Measurements from ENCODE around the gene DNASE1L1. TPM values are rescaled to one million over a fixed set of nuclear protein-coding genes. Genes with fewer than 3 reads are reported as not detected.

The DNASE1L1 gene
- total RNA-seq, 4 donors from 2014 or later, result 33.4 to 47.3 (median 38.8) TPM

- no peak for TF ChIP-seq CTCF (IDR thresholded peaks at IDR 0.05)
- ATAC-seq (ENCODE audit: low FRiP score), result no peak
- no peak for DNase-seq (ENCODE audit: low spot score)
These were observed 33.1 kb upstream of the DNASE1L1 start for GRCh38 chrX:154441984-154442707.

GRCh38 chrX:154441564-154441963 lies 32.5 kb upstream of the DNASE1L1 start:
- TF ChIP-seq CTCF (IDR thresholded peaks at IDR 0.05), result no peak
- DNase-seq (ENCODE audit: low spot score) (no peak), ATAC-seq (ENCODE audit: low FRiP score) (no peak)

- TF ChIP-seq CTCF (IDR thresholded peaks at IDR 0.05), result no peak
- ATAC-seq (ENCODE audit: low FRiP score) (no peak), DNase-seq (ENCODE audit: low spot score) (no peak)
These were observed 31.7 kb upstream of the DNASE1L1 start for GRCh38 chrX:154440623-154441357.

- no peak for DNase-seq (ENCODE audit: low spot score)
- no peak for TF ChIP-seq CTCF (IDR thresholded peaks at IDR 0.05)
- ATAC-seq (ENCODE audit: low FRiP score), result no peak
These were observed 30.8 kb upstream of the DNASE1L1 start for GRCh38 chrX:154439841-154440240.

GRCh38 chrX:154437971-154438893 lies 29.2 kb upstream of the DNASE1L1 start:
- ATAC-seq (ENCODE audit: low FRiP score) (no peak), DNase-seq (ENCODE audit: low spot score) (no peak)
- TF ChIP-seq CTCF (IDR thresholded peaks at IDR 0.05), result no peak

GRCh38 chrX:154436983-154437752 lies 28.1 kb upstream of the DNASE1L1 start, which contains the start of gene GDI1:
TSS of gene GDI1 (plus strand) at chrX:154437154. CDS start at chrX:154437255, 101 bp downstream.
- TF ChIP-seq CTCF (IDR thresholded peaks at IDR 0.05), result no peak
- DNase-seq (ENCODE audit: low spot score), result no peak
- ATAC-seq (ENCODE audit: low FRiP score), result peak; percentile 37
